SK-N-SH treated with all-trans-retinoic acid at 6 μM for 48 hours (cell line): Measurements from ENCODE around the gene MAST4.

ENCODE experiments used
- ZNF70 ChIP-seq: fragments of 450-650 bp; formaldehyde crosslinking; IDR thresholded peaks from 2 replicates; pipeline ENCODE4 v1.5.0; 2020; ENCODE audit warnings: mild to moderate bottlenecking, moderate library complexity
- TF ChIP-seq, protein P1 (sequence below): fragments of 250-450 bp; sonication (Bioruptor Pico); IDR thresholded peaks from 2 replicates; pipeline ENCODE4 v1.5.0; 2020; ENCODE audit warnings: mild to moderate bottlenecking, moderate library complexity

DNA sequence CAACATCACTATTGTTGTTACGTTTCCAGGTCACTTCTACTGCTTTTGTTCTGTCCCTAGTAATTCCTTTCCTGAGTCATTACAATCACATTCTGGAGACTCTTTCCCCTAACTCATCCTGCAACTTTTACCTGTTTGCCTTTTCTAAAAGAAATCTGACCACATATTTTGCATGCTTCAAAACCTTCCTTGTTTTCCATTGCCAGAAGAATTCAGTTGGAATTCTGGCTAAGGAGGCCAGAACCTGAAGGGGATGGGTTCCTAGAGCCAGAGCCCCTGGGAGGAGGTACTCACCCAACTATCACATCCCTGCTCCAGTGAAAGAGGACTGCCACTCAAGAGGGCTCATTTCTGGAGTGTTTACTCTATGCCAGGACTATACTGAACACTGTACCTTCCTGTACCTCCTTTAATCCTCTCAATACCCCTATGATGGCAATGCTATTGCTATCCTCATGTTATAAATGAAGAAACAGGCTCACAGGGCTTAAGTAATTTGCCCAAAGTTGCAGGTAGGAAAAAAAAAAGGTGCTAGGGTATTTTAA, 42.8 kb upstream of the MAST4 start:
- TF ChIP-seq, protein P1, sequence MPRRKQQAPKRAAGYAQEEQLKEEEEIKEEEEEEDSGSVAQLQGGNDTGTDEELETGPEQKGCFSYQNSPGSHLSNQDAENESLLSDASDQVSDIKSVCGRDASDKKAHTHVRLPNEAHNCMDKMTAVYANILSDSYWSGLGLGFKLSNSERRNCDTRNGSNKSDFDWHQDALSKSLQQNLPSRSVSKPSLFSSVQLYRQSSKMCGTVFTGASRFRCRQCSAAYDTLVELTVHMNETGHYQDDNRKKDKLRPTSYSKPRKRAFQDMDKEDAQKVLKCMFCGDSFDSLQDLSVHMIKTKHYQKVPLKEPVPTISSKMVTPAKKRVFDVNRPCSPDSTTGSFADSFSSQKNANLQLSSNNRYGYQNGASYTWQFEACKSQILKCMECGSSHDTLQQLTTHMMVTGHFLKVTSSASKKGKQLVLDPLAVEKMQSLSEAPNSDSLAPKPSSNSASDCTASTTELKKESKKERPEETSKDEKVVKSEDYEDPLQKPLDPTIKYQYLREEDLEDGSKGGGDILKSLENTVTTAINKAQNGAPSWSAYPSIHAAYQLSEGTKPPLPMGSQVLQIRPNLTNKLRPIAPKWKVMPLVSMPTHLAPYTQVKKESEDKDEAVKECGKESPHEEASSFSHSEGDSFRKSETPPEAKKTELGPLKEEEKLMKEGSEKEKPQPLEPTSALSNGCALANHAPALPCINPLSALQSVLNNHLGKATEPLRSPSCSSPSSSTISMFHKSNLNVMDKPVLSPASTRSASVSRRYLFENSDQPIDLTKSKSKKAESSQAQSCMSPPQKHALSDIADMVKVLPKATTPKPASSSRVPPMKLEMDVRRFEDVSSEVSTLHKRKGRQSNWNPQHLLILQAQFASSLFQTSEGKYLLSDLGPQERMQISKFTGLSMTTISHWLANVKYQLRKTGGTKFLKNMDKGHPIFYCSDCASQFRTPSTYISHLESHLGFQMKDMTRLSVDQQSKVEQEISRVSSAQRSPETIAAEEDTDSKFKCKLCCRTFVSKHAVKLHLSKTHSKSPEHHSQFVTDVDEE (CRISPR knock-in tag): no peak
- no peak for TF ChIP-seq ZNF70
